Neural progenitor cell (in vitro differentiated cells): Measurements from ENCODE around the gene HSD11B1L. TPM values are rescaled to one million over a fixed set of nuclear protein-coding genes. Genes with fewer than 3 reads are reported as not detected.

Source experiments
- DNase-seq: peaks from one replicate; pipeline ENCODE4 v3.0.0-alpha.2; 2016; ENCODE audit warnings: low spot score
- H2AFZ ChIP-seq: fragments of 200-600 bp; sonication (generic); replicated peaks from 2 replicates; pipeline ENCODE4 v1.6.1; 2016; ENCODE audit warnings: antibody characterized with exemption
- H3F3A ChIP-seq: fragments of 200-600 bp; sonication (generic); 2 replicates; pipeline ENCODE4 v1.6.1; 2016; ENCODE audit warnings: antibody characterized with exemption, low read depth
- H3K27ac ChIP-seq: fragments of 200-600 bp; sonication (generic); 2 replicates; pipeline ENCODE4 v1.5.1; 2016; ENCODE audit warnings: mild to moderate bottlenecking
- H3K27me3 ChIP-seq: fragments of 200-600 bp; sonication (generic); 2 replicates; pipeline ENCODE4 v1.6.1; 2016; ENCODE audit warnings: mild to moderate bottlenecking, moderate library complexity
- H3K36me3 ChIP-seq: fragments of 200-600 bp; sonication (generic); 2 replicates; pipeline ENCODE4 v1.5.1; 2016
- H3K4me1 ChIP-seq: fragments of 200-600 bp; sonication (generic); 2 replicates; pipeline ENCODE4 v1.6.1; 2016; ENCODE audit warnings: mixed run types
- H3K4me2 ChIP-seq: fragments of 200-600 bp; sonication (generic); 2 replicates; pipeline ENCODE4 v1.6.1; 2016
- H3K4me3 ChIP-seq: fragments of 200-600 bp; sonication (generic); 2 replicates; pipeline ENCODE4 v1.5.1; 2016
- H3K79me2 ChIP-seq: fragments of 200-600 bp; sonication (generic); 2 replicates; pipeline ENCODE4 v1.6.1; 2016; ENCODE audit warnings: low read depth
- H3K9ac ChIP-seq: fragments of 200-600 bp; sonication (generic); 2 replicates; pipeline ENCODE4 v1.6.1; 2016
- H3K9me3 ChIP-seq: fragments of 200-600 bp; sonication (generic); 2 replicates; pipeline ENCODE4 v1.5.1; 2016; ENCODE audit warnings: low read depth
- H4K20me1 ChIP-seq: fragments of 200-600 bp; sonication (generic); 2 replicates; pipeline ENCODE4 v1.6.1; 2016; ENCODE audit warnings: low read depth
- H3K27ac Mint-ChIP-seq: 3 replicates; pipeline ENCODE4 v1.8.0; 2021; ENCODE audit warnings: mixed read lengths
- H3K27me3 Mint-ChIP-seq: 2 replicates; pipeline ENCODE4 v1.8.0; 2022; ENCODE audit warnings: low read depth, mild to moderate bottlenecking, inconsistent platforms, moderate library complexity, mixed read lengths; ENCODE audit not compliant: insufficient read depth
- H3K36me3 Mint-ChIP-seq: 3 replicates; pipeline ENCODE4 v1.8.0; 2021; ENCODE audit warnings: mixed read lengths
- H3K4me1 Mint-ChIP-seq: 3 replicates; pipeline ENCODE4 v1.8.0; 2021; ENCODE audit warnings: mixed read lengths
- H3K4me3 Mint-ChIP-seq: 3 replicates; pipeline ENCODE4 v1.8.0; 2021; ENCODE audit warnings: mild to moderate bottlenecking, moderate library complexity, mixed read lengths
- H3K9me3 Mint-ChIP-seq: 3 replicates; pipeline ENCODE4 v1.8.0; 2020; ENCODE audit warnings: mixed read lengths
- EZH2 ChIP-seq: fragments of 200-600 bp; sonication (generic); IDR thresholded peaks from 2 replicates; pipeline ENCODE4 v1.6.1; 2017; ENCODE audit warnings: antibody characterized with exemption, mild to moderate bottlenecking, moderate library complexity
- EZH2phosphoT487 ChIP-seq: fragments of 200-600 bp; sonication (generic); IDR thresholded peaks from 2 replicates; pipeline ENCODE4 v1.6.1; 2017; ENCODE audit warnings: antibody characterized with exemption
- total RNA-seq: library from RNA; depleted of rRNA; stranded (reverse); fragments of >200 nt; gene quantifications from 2 replicates; pipeline ENCODE4 v1.2.3, GENCODE V29; 2015; ENCODE audit warnings: low replicate concordance
- TF ChIP-seq, protein P1 (sequence below): fragments of 200-600 bp; sonication (generic); IDR thresholded peaks from 2 replicates; pipeline ENCODE4 v1.5.1; 2017; ENCODE audit warnings: antibody characterized with exemption, mild to moderate bottlenecking

The HSD11B1L gene
- total RNA-seq, 1 donor from 2014 or later, result 7.7 TPM

DNA sequence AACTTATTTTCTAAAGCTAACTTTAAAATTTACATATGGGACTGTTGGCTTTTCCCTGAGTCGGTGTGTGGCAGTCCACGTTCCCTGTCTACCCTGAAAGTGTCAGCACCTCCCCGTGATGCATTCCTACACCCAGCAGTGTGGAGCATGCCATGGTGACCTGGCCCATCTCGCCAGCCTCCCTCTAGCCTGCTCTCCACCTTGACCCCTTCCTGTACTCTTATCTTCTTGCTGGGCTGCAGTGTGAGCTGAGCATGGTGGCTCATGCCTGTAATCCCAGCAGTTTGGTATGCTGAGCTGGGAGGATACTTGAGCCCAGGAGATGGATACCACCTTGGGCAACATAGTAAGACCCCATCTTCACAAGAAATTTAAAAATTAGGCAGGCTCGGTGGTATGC is 25.9 kb upstream of the HSD11B1L start:
- Histone ChIP-seq H3K9ac (no peak overlapping the region), H4K20me1 (peaks cover 12% of the 10 kb centered on the region), H3F3A (peaks cover 3% of the 10 kb centered on the region), H3K36me3 (peaks cover 3% of the 10 kb centered on the region), H2AFZ (no peak overlapping the region), H3K4me3 (no peak overlapping the region), H3K9me3 (no peaks in the 10 kb centered on the region), H3K27ac (no peak overlapping the region), H3K79me2 (no peaks in the 10 kb centered on the region), H3K4me1 (no peaks in the 10 kb centered on the region), H3K4me2 (no peak overlapping the region), H3K27me3 (no peaks in the 10 kb centered on the region)
- no peaks in the 10 kb centered on the region for H3K9me3 Mint-ChIP-seq
- H3K4me1 Mint-ChIP-seq, result no peaks in the 10 kb centered on the region
- no peak overlapping the region for H3K4me3 Mint-ChIP-seq
- no peak overlapping the region for H3K27ac Mint-ChIP-seq
- TF ChIP-seq EZH2 (no peak), EZH2phosphoT487 (no peak)
- TF ChIP-seq, protein P1, sequence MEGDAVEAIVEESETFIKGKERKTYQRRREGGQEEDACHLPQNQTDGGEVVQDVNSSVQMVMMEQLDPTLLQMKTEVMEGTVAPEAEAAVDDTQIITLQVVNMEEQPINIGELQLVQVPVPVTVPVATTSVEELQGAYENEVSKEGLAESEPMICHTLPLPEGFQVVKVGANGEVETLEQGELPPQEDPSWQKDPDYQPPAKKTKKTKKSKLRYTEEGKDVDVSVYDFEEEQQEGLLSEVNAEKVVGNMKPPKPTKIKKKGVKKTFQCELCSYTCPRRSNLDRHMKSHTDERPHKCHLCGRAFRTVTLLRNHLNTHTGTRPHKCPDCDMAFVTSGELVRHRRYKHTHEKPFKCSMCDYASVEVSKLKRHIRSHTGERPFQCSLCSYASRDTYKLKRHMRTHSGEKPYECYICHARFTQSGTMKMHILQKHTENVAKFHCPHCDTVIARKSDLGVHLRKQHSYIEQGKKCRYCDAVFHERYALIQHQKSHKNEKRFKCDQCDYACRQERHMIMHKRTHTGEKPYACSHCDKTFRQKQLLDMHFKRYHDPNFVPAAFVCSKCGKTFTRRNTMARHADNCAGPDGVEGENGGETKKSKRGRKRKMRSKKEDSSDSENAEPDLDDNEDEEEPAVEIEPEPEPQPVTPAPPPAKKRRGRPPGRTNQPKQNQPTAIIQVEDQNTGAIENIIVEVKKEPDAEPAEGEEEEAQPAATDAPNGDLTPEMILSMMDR, result no peak
- no peak for DNase-seq
- peaks cover 2% of the 10 kb centered on the region for H3K27me3 Mint-ChIP-seq
- H3K36me3 Mint-ChIP-seq, result peaks cover 48% of the 10 kb centered on the region

DNA sequence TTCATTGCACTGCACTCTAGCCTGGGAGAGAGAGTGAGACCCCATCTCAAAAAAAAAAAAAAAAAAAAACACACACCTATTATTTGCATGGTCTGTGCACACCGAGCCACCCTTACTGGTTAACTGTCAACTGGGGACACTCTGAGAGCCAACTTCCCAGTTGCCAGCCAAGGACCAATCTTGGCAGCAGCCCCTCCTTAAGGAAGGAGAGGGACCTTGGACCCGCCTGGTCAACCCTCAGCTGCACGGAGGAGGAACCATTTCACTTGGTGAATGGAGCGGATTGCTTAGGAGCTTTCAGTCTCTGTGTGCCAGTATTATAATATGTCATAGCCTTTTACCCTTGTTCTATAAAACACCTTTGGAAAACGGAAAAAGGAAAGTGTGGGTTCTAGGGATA is 25.4 kb upstream of the HSD11B1L start:
- H3K79me2 ChIP-seq, result no peaks in the 10 kb centered on the region
- no peaks in the 10 kb centered on the region for H3K9me3 ChIP-seq
- no peak for DNase-seq
- Mint-ChIP-seq H3K9me3 (no peaks in the 10 kb centered on the region), H3K4me1 (no peaks in the 10 kb centered on the region), H3K27me3 (peaks cover 2% of the 10 kb centered on the region), H3K27ac (no peak overlapping the region), H3K36me3 (peaks cover 46% of the 10 kb centered on the region), H3K4me3 (no peak overlapping the region)
- no peak overlapping the region for H2AFZ ChIP-seq
- peaks cover 3% of the 10 kb centered on the region for H3K36me3 ChIP-seq
- no peaks in the 10 kb centered on the region for H3K27me3 ChIP-seq
- no peak overlapping the region for H3K9ac ChIP-seq
- no peak for TF ChIP-seq EZH2
- no peak for TF ChIP-seq EZH2phosphoT487
- TF ChIP-seq, protein P1, result no peak
- no peak overlapping the region for H3K4me2 ChIP-seq
- no peak overlapping the region for H3K27ac ChIP-seq
- H3K4me1 ChIP-seq, result no peaks in the 10 kb centered on the region
- peaks cover 12% of the 10 kb centered on the region for H4K20me1 ChIP-seq
- H3F3A ChIP-seq, result peaks cover 3% of the 10 kb centered on the region
- H3K4me3 ChIP-seq, result no peak overlapping the region

DNA sequence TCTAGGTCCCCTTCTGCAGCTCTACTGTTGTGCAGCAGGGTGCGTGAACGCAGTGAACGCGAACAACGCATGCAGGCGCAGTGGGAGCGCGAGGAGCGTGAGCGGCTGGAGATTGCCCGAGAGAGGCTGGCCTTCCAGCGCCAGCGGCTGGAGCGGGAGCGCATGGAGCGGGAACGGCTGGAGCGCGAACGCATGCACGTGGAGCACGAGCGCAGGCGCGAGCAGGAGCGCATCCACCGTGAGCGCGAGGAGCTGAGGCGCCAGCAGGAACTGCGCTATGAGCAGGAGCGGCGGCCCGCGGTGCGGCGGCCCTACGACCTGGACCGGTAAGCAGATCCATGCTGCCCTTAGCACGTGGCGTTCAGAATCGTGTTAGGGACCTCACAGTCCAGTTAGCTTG is 19.3 kb upstream of the HSD11B1L start:
- peaks cover 5% of the 10 kb centered on the region for H3K27me3 Mint-ChIP-seq
- H3K27me3 ChIP-seq, result no peaks in the 10 kb centered on the region
- no peaks in the 10 kb centered on the region for H3K9me3 ChIP-seq
- no peak overlapping the region for H3K4me2 ChIP-seq
- peaks cover 14% of the 10 kb centered on the region for H4K20me1 ChIP-seq
- H3K4me3 ChIP-seq, result no peak overlapping the region
- H3K4me3 Mint-ChIP-seq, result no peak overlapping the region
- H3K79me2 ChIP-seq, result no peaks in the 10 kb centered on the region
- H3F3A ChIP-seq, result peaks cover 3% of the 10 kb centered on the region
- no peak overlapping the region for H2AFZ ChIP-seq
- H3K27ac ChIP-seq, result no peak overlapping the region
- no peak for DNase-seq
- H3K9me3 Mint-ChIP-seq, result no peaks in the 10 kb centered on the region
- TF ChIP-seq EZH2, result no peak
- TF ChIP-seq, protein P1, result no peak
- no peak for TF ChIP-seq EZH2phosphoT487
- H3K9ac ChIP-seq, result no peak overlapping the region
- peaks cover 30% of the 10 kb centered on the region for H3K36me3 Mint-ChIP-seq
- no peaks in the 10 kb centered on the region for H3K36me3 ChIP-seq
- no peaks in the 10 kb centered on the region for H3K4me1 Mint-ChIP-seq
- H3K27ac Mint-ChIP-seq, result no peak overlapping the region
- H3K4me1 ChIP-seq, result no peaks in the 10 kb centered on the region
